Measurements from ENCODE around the gene KCNH2. TPM values are rescaled to one million over a fixed set of nuclear protein-coding genes. Genes with fewer than 3 reads are reported as not detected.

KCNH2 gene
- total and polyA plus RNA-seq, 7 donors = 0.46 to 107 (median 40.6) TPM

DNA sequence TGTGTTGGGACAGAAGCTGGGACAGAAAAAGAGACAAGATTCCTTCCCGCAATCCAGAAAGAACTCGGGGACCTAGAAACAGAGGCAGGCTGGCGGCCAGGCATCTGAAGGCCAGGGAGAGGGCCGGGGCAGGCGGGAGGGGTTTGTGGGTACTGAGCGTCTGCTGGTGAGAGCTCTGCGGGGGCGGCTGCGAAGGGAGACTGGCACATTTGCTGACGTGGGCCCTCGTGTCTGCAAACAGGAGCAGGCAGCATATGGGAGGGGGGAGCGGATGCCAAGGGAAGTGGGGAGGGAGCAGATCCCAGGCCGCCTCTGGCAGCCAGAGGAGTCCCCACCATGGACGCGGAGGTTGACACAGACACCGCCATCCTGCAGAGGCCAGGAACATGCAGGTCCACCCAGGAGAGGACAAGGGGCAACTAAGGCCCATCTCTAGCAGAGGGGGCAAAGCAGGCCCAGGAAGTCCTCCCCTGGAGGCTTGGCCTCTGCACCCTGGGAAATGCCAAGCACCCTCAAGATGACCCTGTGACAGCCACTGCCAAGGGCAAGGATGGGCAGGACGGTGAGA lies 32.2 kb downstream of the KCNH2 start:
- intact Hi-C loops (cut with DNase I) = no loop called here

DNA sequence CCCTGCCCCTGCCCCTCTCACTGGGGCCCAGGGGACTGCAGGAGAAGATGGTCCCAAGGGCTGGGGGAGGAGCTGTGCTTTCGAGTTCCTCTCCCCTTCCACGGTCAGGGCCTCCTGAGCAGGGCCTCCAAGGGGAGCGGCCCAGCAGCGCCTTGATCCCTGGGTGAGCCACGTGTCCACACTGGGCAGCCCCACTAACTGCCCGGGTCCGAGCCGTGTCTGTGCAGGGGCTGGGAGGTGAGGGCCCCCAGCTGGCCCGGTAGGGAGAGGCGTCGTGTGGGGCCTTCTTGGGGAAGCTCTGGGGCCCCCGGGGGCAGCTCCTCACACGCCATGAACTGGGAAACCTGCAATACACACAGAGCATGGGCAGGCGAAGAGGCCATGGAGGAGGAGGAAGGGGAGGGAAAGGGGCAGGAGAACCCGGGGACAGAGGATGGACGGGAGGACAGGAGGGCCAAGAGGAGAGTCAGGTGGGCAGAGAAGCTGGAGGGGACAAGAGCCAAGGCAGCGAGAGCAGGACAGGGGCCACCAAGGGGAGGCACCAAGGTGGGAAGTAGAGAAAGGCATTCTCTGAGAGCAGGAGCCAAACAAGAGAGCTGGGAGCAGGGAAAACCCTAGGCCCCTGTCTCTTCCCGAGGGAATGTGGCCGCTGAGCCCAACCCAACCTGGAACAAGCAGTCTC lies 32.8 kb downstream of the KCNH2 start:
- H3K4me1 ChIP-seq = peaks cover 0 to 71% (median 64%) of the 10 kb centered on the region in 4 donors
- no peaks in the 10 kb centered on the region for H3K27me3 ChIP-seq
- H3K36me3 ChIP-seq = peaks cover 0 to 16% (median 9%) of the 10 kb centered on the region in 4 donors
- TF ChIP-seq POLR2A (IDR thresholded peaks at IDR 0.05) (no peak), POLR2AphosphoS5 (IDR thresholded peaks at IDR 0.05) (no peak), EP300 (IDR thresholded peaks at IDR 0.05) (no peak)
- TF ChIP-seq, protein P1, sequence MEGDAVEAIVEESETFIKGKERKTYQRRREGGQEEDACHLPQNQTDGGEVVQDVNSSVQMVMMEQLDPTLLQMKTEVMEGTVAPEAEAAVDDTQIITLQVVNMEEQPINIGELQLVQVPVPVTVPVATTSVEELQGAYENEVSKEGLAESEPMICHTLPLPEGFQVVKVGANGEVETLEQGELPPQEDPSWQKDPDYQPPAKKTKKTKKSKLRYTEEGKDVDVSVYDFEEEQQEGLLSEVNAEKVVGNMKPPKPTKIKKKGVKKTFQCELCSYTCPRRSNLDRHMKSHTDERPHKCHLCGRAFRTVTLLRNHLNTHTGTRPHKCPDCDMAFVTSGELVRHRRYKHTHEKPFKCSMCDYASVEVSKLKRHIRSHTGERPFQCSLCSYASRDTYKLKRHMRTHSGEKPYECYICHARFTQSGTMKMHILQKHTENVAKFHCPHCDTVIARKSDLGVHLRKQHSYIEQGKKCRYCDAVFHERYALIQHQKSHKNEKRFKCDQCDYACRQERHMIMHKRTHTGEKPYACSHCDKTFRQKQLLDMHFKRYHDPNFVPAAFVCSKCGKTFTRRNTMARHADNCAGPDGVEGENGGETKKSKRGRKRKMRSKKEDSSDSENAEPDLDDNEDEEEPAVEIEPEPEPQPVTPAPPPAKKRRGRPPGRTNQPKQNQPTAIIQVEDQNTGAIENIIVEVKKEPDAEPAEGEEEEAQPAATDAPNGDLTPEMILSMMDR (IDR thresholded peaks at IDR 0.05) = no peak
- peak; percentile 64 for DNase-seq
- 60 to 77% methylated on average over 19 of the region's 19 CpGs for WGBS, 2 donors
- H3K4me3 ChIP-seq = no peak overlapping the region
- H3K9me3 ChIP-seq = no peaks in the 10 kb centered on the region
- intact Hi-C loops (cut with DNase I) = no loop called here
- peak overlapping the region; percentile 42 to 90 (median 83) for H3K27ac ChIP-seq

More for the DNA sequence above, 32.2 kb downstream of the KCNH2 start:
- Histone ChIP-seq H3K9me3 (no peaks in the 10 kb centered on the region), H3K4me1 (peaks cover 0 to 77% (median 66%) of the 10 kb centered on the region in 4 donors), H3K4me3 (no peak overlapping the region), H3K27ac (peak overlapping the region; percentile 42 to 90 (median 83)), H3K27me3 (no peaks in the 10 kb centered on the region), H3K36me3 (peaks cover 4 to 22% (median 16%) of the 10 kb centered on the region in 4 donors)
- TF ChIP-seq EP300 (IDR thresholded peaks at IDR 0.05) (peak in 2 of 4 donors; percentile 29 to 62), POLR2A (IDR thresholded peaks at IDR 0.05) (no peak), POLR2AphosphoS5 (IDR thresholded peaks at IDR 0.05) (peak in 3 of 4 donors; percentile 24 to 67 (median 55))
- TF ChIP-seq, protein P1 (IDR thresholded peaks at IDR 0.05) = no peak
- DNase-seq = peak; percentile 95
- WGBS, 2 donors = 80 to 89% methylated on average over 17 of the region's 17 CpGs

DNA sequence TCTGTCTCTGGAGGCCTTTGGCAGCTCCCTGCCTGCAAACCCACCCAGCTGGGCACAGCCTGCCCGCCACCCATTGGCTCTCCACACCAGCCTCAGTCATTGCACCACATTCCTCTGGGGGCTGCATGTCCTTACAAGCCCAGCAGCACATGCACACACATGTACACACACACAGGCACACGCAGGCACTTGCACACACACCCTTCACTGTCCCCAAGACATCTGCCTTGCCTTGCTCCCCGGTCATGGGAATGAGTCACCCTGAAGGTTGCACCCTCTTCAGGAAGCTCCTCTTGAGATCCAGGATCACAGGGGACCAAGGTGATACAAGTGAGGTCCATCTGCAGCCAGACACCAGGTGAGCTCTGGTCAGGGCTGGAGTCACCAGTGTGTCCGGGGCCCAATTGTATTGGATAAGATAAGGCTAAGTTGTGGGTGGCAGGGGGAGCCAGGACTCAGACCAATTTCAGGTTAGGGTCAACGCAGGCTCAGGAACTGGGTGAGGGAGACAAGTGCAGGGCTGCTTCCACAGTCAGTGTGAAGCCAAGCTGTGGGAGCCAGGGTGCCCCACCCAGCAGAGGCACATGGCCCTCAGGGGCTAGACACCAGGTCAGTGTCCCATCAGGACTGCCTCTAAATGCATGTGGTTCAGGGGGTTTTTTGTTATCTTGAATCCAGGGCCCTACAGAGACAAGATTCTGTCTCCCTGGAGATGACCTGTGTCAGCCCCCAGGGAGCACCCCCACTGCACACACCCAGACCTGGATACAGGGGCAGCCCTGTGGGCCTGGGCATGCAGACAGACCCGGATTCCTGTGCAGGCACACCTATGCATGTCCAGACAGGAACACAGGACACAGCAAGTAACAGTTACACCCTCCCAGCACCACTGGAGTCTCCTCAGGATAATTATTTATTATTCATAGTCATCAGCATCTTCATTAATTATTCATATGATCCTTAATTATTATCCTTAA lies 33.8 kb downstream of the KCNH2 start:
- DNase-seq = peak; percentile 57
- peaks cover 0 to 62% (median 60%) of the 10 kb centered on the region in 4 donors for H3K4me1 ChIP-seq
- 90 to 92% methylated on average over 6 of the region's 6 CpGs for WGBS, 2 donors
- no peak overlapping the region for H3K4me3 ChIP-seq
- intact Hi-C loops (cut with DNase I) = no loop called here
- H3K36me3 ChIP-seq = peaks cover 0 to 6% (median under 1%) of the 10 kb centered on the region in 4 donors
- TF ChIP-seq POLR2AphosphoS5 (IDR thresholded peaks at IDR 0.05) = peak in 1 of 4 donors; percentile 8
- no peak for TF ChIP-seq POLR2A (IDR thresholded peaks at IDR 0.05)
- TF ChIP-seq EP300 (IDR thresholded peaks at IDR 0.05) = no peak
- H3K27ac ChIP-seq = peak overlapping the region; percentile 42 to 90 (median 83)
- no peaks in the 10 kb centered on the region for H3K9me3 ChIP-seq
- no peaks in the 10 kb centered on the region for H3K27me3 ChIP-seq

DNA sequence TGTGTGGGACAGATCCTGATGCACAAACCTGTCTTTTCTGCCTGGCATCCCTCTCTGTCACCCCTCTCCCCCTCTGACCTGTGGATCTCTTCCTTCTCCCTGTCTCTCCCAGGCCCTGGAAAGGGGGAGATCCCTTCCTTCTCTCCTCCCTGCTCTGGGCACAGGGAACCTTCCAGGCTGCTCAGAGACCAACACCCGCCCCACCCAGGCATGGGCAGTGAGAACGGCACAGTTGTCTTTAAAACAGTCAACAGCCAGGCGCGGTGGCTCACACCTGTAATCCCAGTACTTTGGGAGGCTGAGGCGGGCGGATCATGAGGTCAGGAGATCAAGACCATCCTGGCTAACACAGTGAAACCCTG lies 34.7 kb downstream of the KCNH2 start:
- DNase-seq = peak; percentile 46
- no peak for TF ChIP-seq EP300 (IDR thresholded peaks at IDR 0.05)
- TF ChIP-seq, protein P1 (IDR thresholded peaks at IDR 0.05) = no peak
- no peak for TF ChIP-seq POLR2A (IDR thresholded peaks at IDR 0.05)
- TF ChIP-seq POLR2AphosphoS5 (IDR thresholded peaks at IDR 0.05) = no peak
- peaks cover 0 to 61% (median 56%) of the 10 kb centered on the region in 4 donors for H3K4me1 ChIP-seq
- peak overlapping the region in 3 of 4 donors; percentile 55 to 86 (median 60) for H3K27ac ChIP-seq
- WGBS, 2 donors = 87 to 95% methylated on average over 6 of the region's 6 CpGs
- intact Hi-C loops (cut with DNase I) = no loop called here
- peaks cover 0 to 4% (median 0%) of the 10 kb centered on the region in 4 donors for H3K36me3 ChIP-seq
- H3K27me3 ChIP-seq = no peaks in the 10 kb centered on the region
- no peaks in the 10 kb centered on the region for H3K9me3 ChIP-seq
- no peak overlapping the region for H3K4me3 ChIP-seq
